ENCODE measurements around the gene TTC6.

TTC6 gene

DNA sequence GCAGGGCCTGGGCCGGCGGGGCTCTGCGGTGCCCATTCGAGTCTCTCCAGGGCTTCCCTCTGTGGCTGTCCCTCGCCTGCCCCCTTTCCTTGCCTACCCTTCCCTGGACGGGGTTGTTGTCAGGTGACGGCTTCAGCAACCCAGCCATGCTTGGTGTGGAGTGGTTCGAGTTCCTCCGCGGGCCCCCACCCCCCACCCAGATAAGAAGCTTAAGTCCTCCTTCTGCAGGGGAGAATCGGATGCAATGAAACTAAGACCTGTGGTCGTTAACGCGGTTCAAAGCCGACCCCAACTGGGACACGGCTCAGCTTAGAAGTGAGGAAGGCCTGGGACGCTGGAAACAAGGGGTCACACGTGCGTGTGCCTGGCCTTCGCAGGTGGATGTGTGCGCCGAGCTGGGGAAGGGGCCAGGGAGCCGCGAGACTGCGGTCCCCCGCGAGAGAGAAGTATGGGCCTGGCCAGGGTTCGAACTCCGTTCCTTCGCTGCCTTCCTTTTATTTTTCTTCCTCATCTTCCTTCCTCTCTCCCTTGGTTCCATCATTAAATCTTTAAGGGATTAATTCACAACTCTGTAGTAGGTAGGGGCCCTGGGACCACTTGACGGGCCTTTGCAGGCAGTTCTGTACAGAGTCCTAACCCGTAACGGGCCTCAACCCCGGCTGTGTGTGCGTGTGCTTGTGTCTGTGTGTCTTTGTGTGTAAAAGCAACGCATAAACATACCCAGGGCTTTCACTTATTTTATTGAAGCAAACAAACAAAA, 3.5 kb downstream of the TTC6 start:
- no peak for DNase-seq

DNA sequence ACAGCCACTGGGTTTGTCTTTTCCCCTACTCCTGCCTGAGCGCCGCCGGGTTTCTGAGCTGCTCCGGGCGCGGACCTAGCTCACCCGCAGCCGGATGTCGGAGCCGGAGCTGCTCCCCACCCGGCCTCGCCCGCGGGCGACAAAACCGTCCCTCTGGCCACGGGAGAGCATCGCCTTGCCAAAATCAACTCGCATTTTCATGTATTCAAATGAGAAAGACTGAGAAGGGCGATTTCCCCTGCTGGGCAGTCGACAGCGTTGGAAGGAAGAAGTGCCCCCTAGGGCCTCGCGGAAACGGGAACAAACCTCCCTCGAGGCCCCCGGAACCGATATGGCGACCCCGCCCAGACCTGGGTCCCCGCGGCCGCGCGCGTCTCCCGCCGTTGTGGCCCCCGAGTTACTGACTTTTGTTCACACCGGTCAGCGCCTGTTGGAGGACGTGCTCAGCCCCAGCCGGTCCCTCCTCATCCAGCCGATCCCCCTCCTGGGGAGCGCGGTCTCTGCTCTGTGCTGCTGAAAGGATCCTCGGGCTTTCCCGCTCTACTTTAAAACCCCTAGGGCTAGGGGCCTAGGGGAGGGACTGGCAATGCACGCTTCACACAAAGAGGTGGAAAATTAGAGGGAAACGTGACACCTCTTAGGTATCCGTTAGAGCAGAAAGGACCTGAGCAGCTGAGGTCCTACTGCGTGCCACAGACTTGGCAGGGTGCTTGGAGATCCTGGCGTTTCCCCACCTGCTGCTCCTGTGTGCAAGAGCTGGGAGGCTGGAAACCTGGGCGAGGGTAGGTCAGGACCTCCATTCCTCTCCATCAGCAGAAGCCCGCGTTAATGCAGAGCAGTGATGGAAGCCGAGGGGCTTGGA, 4.3 kb downstream of the TTC6 start:
- no peak for DNase-seq

DNA sequence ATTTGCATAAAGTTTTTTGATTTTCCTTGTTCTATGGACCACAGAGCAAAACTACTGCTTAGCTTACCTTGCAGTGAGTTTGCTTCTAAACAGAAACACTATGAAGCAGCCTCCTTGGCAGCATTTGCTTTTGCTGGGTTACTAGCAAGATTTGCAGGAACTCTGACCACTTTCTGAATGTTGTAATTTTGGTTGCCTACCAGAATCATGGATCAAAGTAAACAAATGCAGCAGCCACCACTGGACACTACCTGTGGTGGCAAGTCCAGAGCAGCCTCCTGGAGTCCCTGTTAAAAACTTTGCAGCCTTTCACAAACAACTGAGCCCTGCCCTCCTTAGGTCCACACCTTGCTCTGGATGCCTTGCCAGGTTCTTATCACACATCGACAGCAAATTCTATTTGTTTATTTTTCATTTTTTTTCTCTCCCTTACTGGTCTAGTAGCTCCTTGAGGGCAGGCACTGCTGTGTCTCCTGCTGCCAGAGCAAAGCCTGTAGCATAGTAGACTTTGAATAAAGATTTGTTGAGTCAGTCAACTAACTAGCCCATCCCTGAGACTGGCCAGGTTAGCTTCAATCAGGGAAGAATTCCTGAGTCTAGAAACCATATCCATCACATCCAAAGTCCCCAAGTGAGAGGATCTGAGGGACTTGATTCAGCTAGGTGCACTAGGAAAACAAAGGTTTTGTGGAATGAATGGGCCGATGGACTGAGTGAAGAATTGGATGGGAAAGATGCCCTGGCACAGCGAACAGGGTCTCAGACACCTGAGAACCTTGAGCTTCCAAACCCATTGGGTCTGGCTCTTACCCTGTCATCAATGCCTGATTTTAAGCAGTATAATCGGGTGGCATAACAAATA, 5.7 kb downstream of the TTC6 start:
- no peak for DNase-seq

DNA sequence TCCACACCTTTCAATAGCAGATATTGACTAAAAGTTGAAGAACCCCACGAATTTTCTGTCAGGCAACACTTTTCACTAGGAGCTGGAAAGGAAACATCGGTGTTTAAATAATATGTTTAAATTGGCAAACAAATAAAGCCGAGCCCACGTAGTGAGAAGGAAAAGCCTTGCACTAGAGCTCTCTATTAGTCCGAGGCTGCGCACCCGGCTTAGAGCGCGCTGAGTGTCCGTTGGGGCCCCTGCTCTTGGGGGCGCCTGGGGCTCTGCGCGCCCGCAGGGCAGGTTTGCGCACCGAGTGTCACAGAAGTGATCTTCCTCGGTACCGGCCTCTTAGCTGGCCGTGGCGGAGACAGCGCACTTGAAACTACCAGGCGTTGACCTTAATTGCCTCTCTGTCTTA, 6.4 kb downstream of the TTC6 start:
- no peak for DNase-seq

DNA sequence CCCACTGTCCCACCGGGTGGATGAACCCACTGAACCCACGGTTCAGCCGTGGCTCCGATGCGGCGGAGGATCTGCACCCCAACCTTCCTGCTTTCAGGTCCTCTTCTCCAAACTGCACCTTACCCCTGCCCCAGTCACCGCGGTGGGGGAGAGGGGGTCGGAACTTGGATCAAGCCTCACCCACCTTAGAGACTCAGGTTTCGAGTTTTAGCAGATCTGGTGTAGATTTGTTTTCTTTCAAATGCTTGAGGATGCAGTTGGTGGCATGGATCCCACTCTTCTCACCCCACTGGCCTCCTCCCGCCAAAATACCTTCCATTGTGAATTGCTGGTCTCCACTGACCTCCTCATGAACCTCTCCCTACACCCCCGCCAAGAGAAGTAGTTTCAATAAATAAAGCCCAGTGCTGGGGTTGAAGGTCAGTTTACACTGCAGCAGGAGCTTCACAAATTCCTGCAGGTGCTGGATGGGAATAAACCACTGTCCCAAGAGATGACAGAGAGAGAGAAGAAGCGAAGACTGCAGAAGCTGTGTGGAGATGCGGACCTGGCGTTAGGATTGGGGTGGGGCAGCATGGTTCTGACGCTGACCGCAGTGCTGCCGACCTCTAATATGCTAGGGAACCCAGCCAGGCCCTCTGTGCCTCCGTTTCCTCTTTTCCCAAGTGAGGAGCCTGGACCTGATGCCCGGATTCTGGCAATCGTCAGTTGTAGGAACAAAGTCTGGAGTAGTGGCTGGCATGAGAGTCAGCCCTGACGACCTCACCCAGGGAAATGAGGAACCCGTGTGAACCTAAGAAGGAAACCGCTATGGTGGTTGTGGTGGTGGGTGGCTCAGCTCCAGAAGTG, 7.4 kb downstream of the TTC6 start:
- no peak for DNase-seq

DNA sequence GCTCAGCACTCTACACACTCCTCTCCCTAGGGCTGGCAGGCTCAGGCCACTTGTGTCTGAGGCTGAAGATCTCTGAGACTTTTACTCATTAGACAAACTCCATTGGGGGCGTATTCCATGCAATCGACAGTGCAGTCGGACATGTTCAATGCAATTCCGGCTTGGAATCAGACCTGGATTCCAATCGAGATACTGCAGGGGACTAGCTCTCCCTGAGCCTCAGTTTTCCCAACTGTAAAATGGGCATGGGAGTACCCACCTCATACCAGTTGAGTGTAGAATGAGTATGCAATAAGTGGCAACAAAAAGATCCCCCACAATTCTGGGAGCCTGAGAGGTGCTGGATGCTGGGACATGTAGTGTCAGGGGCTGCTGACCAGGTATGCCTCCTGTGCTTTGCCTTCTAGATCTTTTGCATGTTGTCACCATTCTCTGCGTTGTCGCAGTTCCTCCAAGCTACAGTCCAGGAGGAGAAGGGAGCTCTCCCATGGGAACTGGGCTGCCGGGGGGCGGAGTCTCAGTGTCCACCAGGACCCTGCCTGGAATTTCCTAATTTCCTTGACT, 8.3 kb downstream of the TTC6 start:
- DNase-seq = no peak

DNA sequence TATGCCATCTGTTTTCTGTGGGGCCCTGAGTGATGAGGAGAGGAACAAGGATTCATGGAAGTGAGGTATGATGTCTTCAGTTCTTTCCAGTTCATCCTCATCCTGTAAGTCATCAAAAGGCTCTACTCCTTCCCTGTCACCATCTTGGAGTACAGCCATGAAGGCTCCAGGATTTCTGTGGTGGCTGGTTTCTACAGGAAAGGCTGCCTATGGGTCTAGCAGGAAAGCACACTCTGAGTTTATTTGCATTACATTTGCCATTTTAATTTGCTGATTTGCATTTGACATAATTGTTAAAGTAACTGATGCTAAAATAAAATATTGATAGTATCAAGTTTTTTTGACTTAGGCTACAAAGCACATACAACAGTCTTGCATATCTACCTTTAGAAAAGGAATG, 11.2 kb downstream of the TTC6 start:
- no peak for DNase-seq

DNA sequence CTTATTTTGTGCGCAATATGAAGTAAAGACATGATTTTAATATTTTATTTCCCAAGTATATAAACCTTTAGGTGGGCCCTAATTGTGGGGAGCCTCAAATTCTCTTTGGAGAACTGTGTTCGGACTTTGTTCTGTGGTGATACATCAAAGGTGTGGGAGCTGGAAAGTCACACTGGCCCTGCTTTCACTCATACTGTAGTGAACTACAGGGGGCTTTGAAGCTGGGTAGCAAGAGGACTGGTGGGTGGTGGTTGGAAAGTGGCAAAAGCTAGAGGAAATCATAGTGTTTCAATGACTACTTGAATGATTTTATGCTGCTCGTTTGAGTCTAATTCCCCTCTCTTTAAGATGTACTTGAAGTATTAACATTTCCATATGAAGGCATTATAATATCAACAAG, 13.2 kb downstream of the TTC6 start:
- DNase-seq = no peak

DNA sequence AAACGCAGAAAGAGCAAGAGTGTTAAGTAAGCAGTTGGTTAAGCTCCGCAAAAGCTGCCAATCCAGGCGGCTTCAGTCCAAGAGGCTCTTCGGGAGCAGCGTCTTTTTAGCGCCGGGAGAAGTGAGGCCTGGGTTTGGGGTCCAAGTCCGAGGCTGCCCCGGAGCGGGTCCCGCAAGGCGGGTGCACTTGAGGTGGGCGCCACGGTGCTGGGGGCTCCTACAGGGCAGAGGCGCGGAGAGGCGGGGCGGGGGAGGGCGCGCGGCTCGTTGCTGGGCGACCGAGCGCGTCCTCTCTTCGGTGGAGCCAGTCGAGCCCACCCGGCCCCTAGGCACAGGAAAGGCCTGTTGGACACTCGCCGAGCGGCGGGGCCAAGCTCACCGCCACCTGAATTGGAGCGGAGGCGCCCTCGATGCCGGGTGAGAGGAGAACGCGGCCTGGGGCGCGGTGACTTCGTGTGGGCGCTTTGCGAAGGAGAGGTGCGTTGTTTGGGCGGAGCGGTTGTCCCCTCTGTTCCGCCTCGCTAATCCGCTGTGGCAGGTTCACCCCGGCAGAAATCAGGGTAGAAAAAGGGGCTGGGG, 15.6 kb downstream of the TTC6 start:
- DNase-seq = no peak

DNA sequence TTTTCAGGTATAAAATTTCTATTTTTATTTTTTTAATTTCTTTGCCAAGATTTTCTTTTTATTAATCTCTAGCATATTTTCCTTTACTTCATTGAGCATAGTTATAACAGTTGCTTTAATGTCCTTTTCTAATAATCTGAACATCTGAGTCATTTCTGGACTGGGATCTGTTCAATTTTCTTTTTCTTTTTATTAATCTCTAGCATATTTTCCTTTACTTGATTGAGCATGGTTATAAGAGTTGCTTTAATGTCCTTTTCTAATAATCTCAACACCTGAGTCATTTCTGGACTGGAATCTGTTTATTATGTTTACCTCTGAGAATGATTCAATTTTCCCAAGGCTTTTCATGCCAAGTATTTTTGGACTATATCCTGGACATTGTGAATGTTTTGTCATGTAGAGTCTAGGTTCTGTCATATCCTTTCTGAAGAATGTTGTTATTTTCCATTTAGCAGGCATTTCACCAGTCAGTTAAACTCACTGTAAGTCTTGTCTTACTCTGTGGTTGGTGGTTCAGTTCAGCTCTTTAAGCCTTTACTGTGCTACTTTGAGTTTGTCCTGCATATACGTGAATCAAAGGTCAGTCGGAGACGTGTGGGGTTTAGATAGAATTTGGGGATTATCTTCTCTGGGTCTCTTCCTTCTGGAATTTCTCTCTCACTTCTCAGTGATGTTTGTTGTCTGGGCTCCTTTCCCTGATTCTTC, 20.3 kb downstream of the TTC6 start:
- DNase-seq = no peak

DNA sequence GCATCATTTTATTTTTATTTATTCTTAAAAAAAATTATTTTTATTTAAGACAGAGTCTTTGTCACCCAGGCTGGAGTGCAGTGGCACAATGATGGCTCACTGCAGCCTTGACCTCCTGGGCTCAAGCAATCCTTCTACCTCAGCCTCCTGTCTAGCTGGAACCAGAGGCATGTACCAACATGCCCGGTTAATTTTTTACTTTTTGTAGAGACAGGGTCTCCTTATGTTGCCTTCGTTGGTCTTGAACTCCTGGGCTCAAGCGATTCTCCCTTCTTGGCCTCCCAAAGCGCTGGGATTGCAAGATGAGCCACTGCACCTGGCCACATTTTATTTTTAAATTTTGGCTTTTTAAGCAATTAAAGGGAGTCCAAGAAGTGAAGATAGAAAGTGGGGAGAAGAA, 21.4 kb downstream of the TTC6 start:
- DNase-seq = no peak

DNA sequence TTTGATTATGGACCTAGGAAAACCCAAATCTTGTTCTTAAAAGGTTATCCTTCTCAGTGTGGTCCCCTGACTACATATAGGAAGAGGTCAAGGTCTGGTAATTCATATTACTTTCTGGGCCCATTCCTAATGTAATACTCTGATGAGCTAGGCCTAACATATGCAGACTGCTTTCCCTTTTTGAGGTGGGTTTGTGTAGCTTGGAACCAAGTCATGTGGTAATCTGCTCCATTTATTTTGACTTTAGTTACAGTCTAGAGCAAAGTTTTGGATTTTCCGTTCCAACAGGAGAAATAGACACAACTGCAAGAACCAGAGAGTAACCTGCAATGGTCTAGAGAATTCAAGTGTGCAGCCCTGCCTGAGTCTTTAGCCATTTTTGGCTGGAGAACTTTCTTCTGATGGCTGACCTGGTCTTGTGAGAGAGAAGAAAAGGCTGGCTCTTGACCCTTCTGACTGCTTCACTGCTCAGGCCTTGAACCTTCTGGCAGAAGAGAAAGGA, 22.5 kb downstream of the TTC6 start:
- DNase-seq = no peak

DNA sequence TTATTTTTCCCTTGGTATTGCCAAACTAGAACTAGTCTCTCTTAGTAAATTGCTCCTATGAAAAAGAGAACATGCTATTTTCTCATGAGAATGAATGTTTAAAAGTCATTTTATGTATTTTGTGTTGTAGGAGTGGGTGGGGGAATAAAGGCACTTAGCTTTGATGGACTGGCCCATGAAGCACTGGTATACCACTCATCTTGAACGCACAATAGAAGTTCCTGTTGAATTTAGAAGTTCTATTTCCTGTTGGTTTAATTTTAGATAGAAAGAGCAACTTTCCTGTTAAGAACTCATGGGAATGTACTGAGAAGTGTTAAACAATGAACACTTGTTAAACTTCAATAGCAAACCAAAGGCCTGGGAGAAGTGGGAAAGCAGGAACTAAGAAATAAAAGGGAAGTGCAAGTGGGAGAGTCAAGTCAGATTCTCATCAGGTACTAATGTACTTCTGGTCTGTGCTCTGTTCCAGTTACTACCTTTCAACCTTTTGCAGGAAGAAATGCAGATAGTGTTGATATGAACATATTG, 23.1 kb downstream of the TTC6 start:
- no peak for DNase-seq

DNA sequence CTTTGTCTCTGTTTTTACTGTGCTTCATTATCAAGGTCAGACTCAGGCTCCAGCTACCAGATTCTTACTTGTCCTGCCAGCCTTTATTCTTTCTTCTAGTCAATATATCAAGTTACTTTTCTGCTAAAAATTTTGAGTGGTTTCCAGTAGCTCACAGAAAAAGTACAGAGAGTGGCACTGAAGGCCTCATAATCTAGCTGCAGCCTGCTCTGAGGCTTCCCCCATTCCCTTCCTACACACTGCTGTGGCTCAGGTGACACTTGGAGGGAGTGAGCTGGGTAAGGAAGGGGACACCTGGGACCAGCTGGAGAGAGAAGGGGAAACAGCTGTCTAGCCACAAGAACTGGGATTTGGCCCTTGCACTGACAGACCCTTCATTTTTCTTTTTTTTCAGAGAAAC, 25.4 kb downstream of the TTC6 start:
- DNase-seq = no peak

DNA sequence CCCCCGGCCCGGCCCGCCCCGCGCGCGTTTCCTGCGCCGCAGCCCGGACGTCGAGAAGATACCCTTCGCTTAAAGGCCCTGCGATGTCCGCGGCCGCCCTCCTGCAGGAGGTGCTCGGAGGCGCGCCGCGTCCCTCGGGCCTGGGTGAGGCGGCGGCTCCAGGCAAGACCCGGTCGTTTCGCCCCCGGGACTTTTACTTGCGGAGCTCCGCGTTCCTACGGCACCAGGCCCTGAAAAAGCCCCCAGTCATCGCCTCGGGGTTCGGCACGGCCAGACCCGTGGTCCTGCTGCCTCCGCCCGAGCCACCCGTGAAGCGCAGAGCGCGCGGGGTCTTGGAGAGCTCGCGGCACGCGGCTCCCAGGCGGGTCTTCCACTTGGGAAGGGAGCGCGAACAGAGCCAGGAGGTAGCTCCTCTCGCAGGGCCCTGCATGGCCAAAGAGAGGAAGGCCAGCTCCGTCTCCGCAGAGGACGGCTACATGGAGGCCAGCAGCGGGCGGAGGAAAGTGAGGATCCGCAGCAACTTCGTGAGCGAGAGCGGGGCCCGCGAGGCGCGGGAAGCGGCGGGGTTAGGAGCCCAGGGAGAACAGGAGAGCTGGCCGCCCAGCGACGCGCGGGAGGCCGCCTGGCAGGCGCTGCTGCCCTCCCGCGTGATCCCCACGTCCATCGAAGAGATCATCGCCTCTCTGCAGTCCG, 26.9 kb downstream of the TTC6 start:
- DNase-seq = no peak

DNA sequence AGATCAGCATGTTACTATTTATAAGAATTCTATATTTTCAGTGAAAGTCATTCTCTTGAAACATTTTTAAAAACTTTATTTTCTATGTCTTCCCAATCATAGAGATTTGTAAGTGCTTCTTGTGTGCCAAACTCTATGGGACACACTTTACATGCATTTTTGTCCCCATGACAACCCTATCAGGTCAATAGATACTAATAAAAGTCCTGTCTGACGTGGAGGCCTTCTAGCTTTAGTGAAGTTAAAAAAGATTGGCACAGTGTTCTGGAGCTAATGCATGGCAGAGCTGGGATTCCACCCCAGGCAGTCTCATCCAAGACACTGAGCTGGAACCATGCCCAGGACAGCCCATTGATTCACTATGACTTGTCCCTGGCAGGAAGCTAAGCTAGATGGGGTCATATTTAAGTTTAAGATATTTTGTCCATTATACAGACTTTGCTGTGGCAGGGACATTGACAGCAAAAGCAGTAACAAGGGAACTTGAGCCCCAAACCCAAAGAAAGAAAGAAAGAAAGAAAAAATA, 28.1 kb downstream of the TTC6 start:
- no peak for DNase-seq

DNA sequence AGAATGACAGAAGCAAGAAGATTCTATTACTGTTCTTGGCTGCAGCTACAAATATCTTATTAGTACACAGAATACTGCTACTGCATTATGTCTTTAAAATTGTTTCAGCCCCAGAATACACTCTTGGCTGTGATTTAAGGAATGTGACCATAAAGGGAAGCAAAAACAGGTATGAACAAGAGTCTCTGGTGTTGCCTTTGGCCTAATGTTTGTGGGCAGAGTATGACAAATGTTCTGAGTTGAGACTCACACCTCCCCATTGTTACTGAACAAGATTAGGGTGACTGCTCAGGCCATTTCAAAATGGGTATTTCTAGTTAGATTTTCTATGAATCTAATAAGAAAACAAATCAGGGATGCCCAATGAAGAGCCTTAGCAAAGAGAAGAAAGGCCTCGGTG, 28.5 kb downstream of the TTC6 start:
- no peak for DNase-seq

DNA sequence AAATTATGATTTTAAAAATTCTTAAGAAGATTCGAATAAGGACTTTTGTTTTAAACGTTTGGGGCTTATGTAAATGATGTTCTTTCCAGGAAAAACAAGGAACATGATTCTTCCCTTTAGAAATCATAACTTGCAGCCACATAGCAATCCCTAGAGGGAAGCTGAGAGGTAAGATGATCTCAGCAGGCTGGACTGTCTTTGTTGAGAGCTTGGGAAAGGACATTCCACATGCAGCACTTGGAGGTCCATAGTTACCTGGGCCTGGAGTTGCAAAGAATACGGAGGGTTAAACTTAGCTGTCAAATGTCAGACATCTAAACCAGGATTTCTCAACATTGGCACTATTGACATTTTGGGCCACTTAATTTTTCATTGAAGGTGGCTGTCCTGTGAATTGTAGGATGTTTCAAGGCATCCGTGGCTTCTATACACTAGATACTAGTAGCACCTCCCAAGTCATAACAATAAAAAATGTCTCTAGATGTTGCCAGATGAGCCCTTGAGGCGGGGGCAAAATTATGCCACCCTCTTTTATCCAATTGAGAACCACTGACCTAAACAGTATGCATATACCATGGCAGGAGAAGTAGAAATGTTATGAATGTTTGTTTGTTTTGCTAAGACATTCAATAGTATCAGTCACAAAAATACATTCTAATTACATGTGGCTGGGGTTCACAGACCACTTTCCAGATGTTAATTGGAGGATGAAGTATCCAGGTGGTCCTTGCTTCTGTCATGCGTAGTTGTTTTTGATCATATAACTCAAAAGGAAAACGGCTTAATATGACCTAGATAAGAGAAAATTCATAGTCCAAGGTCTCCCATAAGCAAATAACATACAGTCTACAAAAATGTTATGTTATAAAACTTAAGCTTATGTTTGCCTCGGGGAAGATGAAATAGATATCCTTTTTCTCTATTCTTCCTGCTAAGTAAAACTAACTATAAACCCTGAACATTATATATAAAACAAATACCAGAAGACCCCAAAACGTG, 30.5 kb downstream of the TTC6 start:
- DNase-seq = no peak
